Testis (tissue), 2 donors: ENCODE measurements around the gene TUBA4B.

Source experiments
- POLR2A ChIP-seq: fragments of 450-650 bp; IDR thresholded peaks from one replicate; pipeline ENCODE4 v1.6.1; 2017; ENCODE audit warnings: antibody characterized with exemption, mild to moderate bottlenecking, moderate library complexity
- TF ChIP-seq, protein P1 (sequence below), 3 experiments: fragments of 450-650 bp in 2 of 3; fragments of 200-600 bp in 1 of 3; sonication (generic) in 1 of 3; IDR thresholded peaks; one replicate each; pipeline ENCODE4 v1.5.1; 2016 to 2019; ENCODE audit warnings: antibody characterized with exemption in 3 of 3, mild to moderate bottlenecking in 2 of 3, moderate library complexity in 1 of 3

DNA sequence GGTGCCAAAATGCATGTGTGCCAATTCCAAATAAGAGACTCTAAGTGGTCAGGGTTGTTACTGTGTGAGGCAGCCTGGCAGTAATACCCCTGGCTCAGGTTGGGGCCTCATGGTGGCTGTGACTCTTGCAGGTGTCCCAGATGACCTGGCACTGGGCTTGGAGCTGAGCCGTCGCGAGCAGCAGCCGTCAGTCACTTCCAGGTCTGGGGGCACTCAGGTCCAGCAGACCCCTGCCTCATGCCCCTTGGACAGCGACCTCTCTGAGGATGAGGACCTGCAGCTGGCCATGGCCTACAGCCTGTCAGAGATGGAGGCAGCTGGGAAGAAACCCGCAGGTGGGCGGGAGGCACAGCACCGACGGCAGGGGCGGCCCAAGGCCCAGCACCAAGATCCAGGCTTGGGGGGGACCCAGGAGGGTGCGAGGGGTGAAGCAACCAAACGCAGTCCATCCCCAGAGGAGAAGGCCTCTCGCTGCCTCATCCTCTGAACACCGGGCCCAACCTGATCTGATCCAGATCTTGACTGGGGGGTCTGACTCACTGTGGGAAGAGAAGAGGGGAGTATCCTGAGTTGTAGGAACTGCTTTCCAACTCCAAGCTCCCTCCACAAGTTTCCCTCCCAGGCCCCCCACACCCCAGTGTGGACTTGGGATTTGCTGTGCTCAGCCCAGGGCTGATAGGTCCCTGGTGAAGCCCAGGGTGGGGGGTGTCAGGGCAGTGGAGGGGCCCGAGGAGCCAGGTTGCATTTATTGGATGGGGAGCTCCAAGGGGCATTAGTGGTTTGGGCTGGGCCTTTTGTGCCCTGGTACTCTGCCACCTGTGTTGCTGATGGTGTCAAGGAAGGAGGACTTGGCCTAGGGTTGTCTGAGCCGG, 31.7 kb downstream of the TUBA4B start:
- no peak for TF ChIP-seq POLR2A
- TF ChIP-seq, protein P1, sequence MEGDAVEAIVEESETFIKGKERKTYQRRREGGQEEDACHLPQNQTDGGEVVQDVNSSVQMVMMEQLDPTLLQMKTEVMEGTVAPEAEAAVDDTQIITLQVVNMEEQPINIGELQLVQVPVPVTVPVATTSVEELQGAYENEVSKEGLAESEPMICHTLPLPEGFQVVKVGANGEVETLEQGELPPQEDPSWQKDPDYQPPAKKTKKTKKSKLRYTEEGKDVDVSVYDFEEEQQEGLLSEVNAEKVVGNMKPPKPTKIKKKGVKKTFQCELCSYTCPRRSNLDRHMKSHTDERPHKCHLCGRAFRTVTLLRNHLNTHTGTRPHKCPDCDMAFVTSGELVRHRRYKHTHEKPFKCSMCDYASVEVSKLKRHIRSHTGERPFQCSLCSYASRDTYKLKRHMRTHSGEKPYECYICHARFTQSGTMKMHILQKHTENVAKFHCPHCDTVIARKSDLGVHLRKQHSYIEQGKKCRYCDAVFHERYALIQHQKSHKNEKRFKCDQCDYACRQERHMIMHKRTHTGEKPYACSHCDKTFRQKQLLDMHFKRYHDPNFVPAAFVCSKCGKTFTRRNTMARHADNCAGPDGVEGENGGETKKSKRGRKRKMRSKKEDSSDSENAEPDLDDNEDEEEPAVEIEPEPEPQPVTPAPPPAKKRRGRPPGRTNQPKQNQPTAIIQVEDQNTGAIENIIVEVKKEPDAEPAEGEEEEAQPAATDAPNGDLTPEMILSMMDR (IDR thresholded peaks at IDR 0.05) = no peak
